Upper lobe of left lung (tissue), 4 donors: Measurements from ENCODE around the gene WNT9B.

Experiments used
- POLR2A ChIP-seq, 4 donors: fragments of 450-650 bp; IDR thresholded peaks; one replicate each; pipeline ENCODE4 v1.5.1; 2016 to 2017; ENCODE audit warnings: antibody characterized with exemption in 4 of 4, mild to moderate bottlenecking in 2 of 4
- TF ChIP-seq, protein P1 (sequence below), 6 experiments: fragments of 450-650 bp in 4 of 6; fragments of 200-600 bp in 2 of 6; sonication (generic) in 2 of 6; IDR thresholded peaks; one replicate each; pipeline ENCODE4 v1.5.1; 2016 to 2019; ENCODE audit warnings: antibody characterized with exemption in 6 of 6

DNA sequence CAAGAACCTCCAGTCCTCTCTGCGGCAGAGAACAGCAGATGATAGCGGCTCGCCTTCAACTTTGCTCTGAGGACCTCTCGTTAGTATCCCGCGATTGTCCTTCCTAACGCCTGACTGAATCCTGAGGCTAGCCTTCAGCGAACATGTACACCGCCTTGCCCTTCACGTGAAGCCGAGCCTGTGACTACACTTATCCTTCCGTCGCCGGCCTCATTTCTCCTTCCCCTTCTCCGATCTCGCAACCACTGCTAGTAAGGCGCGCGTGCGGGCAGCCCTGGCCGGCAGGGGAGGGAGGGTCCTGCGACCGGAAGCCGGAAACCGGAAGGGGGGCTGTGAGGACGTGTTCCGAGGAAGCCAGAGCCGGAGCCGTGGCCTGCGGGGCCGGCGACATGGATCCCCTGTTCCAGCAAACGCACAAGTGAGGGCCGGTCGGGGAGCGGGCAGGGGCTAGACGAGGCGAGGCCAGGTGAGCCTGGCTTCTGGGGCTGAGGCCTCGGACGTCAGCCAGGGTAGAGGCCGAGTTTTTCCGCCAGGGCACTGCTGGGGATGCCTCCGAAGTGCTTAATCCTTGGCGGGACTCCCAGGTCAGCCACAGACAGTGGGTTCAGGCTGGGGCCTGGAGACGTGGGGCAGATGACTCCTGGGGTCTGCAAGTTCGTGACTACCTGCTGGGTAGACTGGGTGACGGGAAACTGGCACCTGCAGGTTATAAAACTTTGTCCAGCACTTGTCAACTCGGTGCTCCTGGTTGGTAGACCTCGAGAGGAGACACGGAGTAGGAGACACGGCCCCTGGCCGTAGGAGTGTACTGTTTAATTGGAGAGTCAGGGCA, 71.6 kb downstream of the WNT9B start, which contains the start of gene GOSR2:
- TF ChIP-seq, protein P1, sequence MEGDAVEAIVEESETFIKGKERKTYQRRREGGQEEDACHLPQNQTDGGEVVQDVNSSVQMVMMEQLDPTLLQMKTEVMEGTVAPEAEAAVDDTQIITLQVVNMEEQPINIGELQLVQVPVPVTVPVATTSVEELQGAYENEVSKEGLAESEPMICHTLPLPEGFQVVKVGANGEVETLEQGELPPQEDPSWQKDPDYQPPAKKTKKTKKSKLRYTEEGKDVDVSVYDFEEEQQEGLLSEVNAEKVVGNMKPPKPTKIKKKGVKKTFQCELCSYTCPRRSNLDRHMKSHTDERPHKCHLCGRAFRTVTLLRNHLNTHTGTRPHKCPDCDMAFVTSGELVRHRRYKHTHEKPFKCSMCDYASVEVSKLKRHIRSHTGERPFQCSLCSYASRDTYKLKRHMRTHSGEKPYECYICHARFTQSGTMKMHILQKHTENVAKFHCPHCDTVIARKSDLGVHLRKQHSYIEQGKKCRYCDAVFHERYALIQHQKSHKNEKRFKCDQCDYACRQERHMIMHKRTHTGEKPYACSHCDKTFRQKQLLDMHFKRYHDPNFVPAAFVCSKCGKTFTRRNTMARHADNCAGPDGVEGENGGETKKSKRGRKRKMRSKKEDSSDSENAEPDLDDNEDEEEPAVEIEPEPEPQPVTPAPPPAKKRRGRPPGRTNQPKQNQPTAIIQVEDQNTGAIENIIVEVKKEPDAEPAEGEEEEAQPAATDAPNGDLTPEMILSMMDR (IDR thresholded peaks at IDR 0.05) = peak in 3 of 6 experiments; percentile 18 to 36 (median 25)
- TF ChIP-seq POLR2A (IDR thresholded peaks at IDR 0.05) = peak; percentile 75 to 93 (median 86)
